Caco-2 (cell line): Measurements from ENCODE around the gene ACER3. TPM values are rescaled to one million over a fixed set of nuclear protein-coding genes. Genes with fewer than 3 reads are reported as not detected.

Source experiments
- BruUV-seq: library from RNA; stranded (reverse); fragments of 400-500 nt; replicated peaks from 2 replicates; lab custom pipeline; 2021; lab: Mats Ljungman, UMichigan
- CTCF ChIA-PET: fragments of 300-600 bp; sonication (Branson Sonifier 250); formaldehyde crosslinking; loops from one replicate; lab custom pipeline; 2022; ENCODE audit warnings: antibody characterized with exemption; lab: Charles Lee
- POLR2A ChIA-PET: fragments of 300-600 bp; sonication (Branson Sonifier 250); formaldehyde crosslinking; loops from one replicate; lab custom pipeline; 2022; ENCODE audit warnings: antibody characterized with exemption; lab: Charles Lee
- DNase-seq, 2 experiments: peaks; one replicate each; pipeline versions ENCODE4 v3.0.0 to v3.0.0-alpha.2; 2020 to 2022
- H3K27me3 ChIP-seq: replicated peaks from 2 replicates; pipeline ENCODE4 v1.6.0; 2011; ENCODE audit warnings: low read length; ENCODE audit not compliant: control insufficient read depth, insufficient read depth
- H3K36me3 ChIP-seq: 2 replicates; pipeline ENCODE4 v1.5.1; 2011; ENCODE audit warnings: low read length; ENCODE audit not compliant: control insufficient read depth, insufficient read depth
- H3K4me1 ChIP-seq: fragments of 250-450 bp; sonication (Bioruptor Pico); 2 replicates; pipeline ENCODE4 v1.5.1; 2020; ENCODE audit warnings: mild to moderate bottlenecking
- H3K4me3 ChIP-seq: 2 replicates; pipeline ENCODE4 v1.5.1; 2011; ENCODE audit warnings: low read depth, mild to moderate bottlenecking, control low read depth, low read length
- H3K9me3 ChIP-seq: fragments of 250-450 bp; sonication (Bioruptor Pico); 2 replicates; pipeline ENCODE4 v1.5.1; 2020; ENCODE audit warnings: mild to moderate bottlenecking, moderate library complexity
- H3K27ac Mint-ChIP-seq: one replicate; pipeline ENCODE4 v1.8.0; 2022; ENCODE audit warnings: mixed read lengths; ENCODE audit not compliant: unreplicated experiment
- H3K27me3 Mint-ChIP-seq: one replicate; pipeline ENCODE4 v1.8.0; 2022; ENCODE audit warnings: mixed read lengths; ENCODE audit not compliant: insufficient read depth, unreplicated experiment
- H3K36me3 Mint-ChIP-seq: one replicate; pipeline ENCODE4 v1.8.0; 2022; ENCODE audit warnings: mild to moderate bottlenecking, mixed read lengths; ENCODE audit not compliant: insufficient read depth, unreplicated experiment
- H3K4me1 Mint-ChIP-seq: one replicate; pipeline ENCODE4 v1.8.0; 2022; ENCODE audit warnings: low read depth, mixed read lengths; ENCODE audit not compliant: unreplicated experiment
- H3K4me3 Mint-ChIP-seq: one replicate; pipeline ENCODE4 v1.8.0; 2022; ENCODE audit warnings: mild to moderate bottlenecking, moderate library complexity, mixed read lengths; ENCODE audit not compliant: unreplicated experiment
- H3K9me3 Mint-ChIP-seq: one replicate; pipeline ENCODE4 v1.8.0; 2022; ENCODE audit warnings: mixed read lengths; ENCODE audit not compliant: unreplicated experiment
- CTCF ChIP-seq, 2 experiments: fragments of 200-600 bp in 1 of 2; IDR thresholded peaks; 1 replicate in 1 of 2; 2 replicates in 1 of 2; pipeline versions ENCODE4 v1.5.1 to v1.8.0; 2011 to 2022; ENCODE audit warnings: antibody characterized with exemption in 1 of 2, control low read depth in 1 of 2, inconsistent platforms in 1 of 2, low read depth in 1 of 2, low read length in 1 of 2, mild to moderate bottlenecking in 1 of 2, moderate library complexity in 1 of 2; ENCODE audit not compliant: insufficient read depth in 1 of 2, severe bottlenecking in 1 of 2, unreplicated experiment in 1 of 2
- intact Hi-C: fragments of 100-400 bp; cut with micrococcal nuclease; formaldehyde crosslinking; loops from one replicate; pipeline ENCODE4 v1.10.0; 2022; ENCODE audit not compliant: unreplicated experiment
- total RNA-seq: library from RNA; stranded (reverse); gene quantifications from 2 replicates; pipeline ENCODE4 v1.2.3, GENCODE V29; 2022

The ACER3 gene
- total RNA-seq, 1 experiment from 2014 or later: 37.5 TPM

- TF ChIP-seq CTCF (IDR thresholded peaks at IDR 0.05; ENCODE audit: insufficient read depth in 1 of 2, low read depth in 1 of 2, low read length in 1 of 2, severe bottlenecking in 1 of 2, unreplicated experiment in 1 of 2): no peak
- intact Hi-C loops: no loop called here
- H3K36me3 ChIP-seq: no peaks in the 10 kb centered on the region
- Mint-ChIP-seq H3K4me1 (peaks cover 6% of the 10 kb centered on the region), H3K27ac (no peak overlapping the region), H3K36me3 (no peaks in the 10 kb centered on the region), H3K27me3 (no peaks in the 10 kb centered on the region), H3K9me3 (no peaks in the 10 kb centered on the region), H3K4me3 (no peak overlapping the region)
- no peak for DNase-seq
- H3K9me3 ChIP-seq: no peaks in the 10 kb centered on the region
- POLR2A ChIA-PET: no interaction called here
- BruUV-seq: no TSS peak
- 0 out of 2 replicates have a peak, but pooled peaks cover 12% of the 10 kb centered on the region for H3K4me1 ChIP-seq
- H3K4me3 ChIP-seq: no peak overlapping the region
- CTCF ChIA-PET: no interaction called here
- no peaks in the 10 kb centered on the region for H3K27me3 ChIP-seq
Observed at GRCh38 chr11:76999597-76999996, 138.9 kb downstream of the ACER3 start.

DNA sequence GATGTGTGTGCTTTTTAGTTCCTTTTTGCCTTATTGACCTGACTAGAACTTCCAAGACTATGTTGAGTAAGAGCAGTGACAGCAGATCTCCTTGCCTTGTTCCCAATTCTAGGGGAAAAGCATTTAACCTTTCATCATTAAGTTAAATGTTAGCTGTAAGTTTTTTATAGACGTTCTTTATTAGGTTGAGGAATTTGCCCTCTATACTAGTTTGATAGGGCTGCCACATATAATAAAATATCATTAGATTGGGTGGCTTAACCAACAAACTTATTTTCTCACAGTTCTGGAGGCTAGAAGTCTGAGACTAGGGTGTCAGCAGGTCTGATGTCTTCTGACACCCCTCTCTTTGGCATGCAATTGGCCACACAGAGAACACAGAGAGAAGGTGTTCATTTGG is 140.9 kb downstream of the ACER3 start:
- intact Hi-C loops: no loop called here
- no peak for DNase-seq
- POLR2A ChIA-PET: no interaction called here
- H3K4me1 Mint-ChIP-seq: peaks cover 6% of the 10 kb centered on the region
- TF ChIP-seq CTCF (IDR thresholded peaks at IDR 0.05; ENCODE audit: insufficient read depth in 1 of 2, low read depth in 1 of 2, low read length in 1 of 2, severe bottlenecking in 1 of 2, unreplicated experiment in 1 of 2): no peak
- H3K36me3 Mint-ChIP-seq: no peaks in the 10 kb centered on the region
- no peak overlapping the region for H3K4me3 Mint-ChIP-seq
- Histone ChIP-seq H3K27me3 (no peaks in the 10 kb centered on the region), H3K4me1 (0 out of 2 replicates have a peak, but pooled peaks cover 12% of the 10 kb centered on the region), H3K36me3 (no peaks in the 10 kb centered on the region), H3K9me3 (no peaks in the 10 kb centered on the region), H3K4me3 (no peak overlapping the region)
- CTCF ChIA-PET: interaction anchor here (1.1 kb wide), 1 partner anchor 82 kb away, joined by 3 read pairs; no protein-coding TSS in a partner anchor
- no peaks in the 10 kb centered on the region for H3K9me3 Mint-ChIP-seq
- H3K27me3 Mint-ChIP-seq: no peaks in the 10 kb centered on the region
- no peak overlapping the region for H3K27ac Mint-ChIP-seq
- no TSS peak for BruUV-seq

GRCh38 chr11:77002776-77003175 is 142.1 kb downstream of the ACER3 start:
- no peaks in the 10 kb centered on the region for H3K36me3 Mint-ChIP-seq
- H3K4me1 Mint-ChIP-seq: peaks cover 6% of the 10 kb centered on the region
- no peak overlapping the region for H3K4me3 Mint-ChIP-seq
- no peak overlapping the region for H3K27ac Mint-ChIP-seq
- Histone ChIP-seq H3K36me3 (no peaks in the 10 kb centered on the region), H3K4me1 (0 out of 2 replicates have a peak, but pooled peaks cover 12% of the 10 kb centered on the region), H3K27me3 (no peaks in the 10 kb centered on the region), H3K4me3 (no peak overlapping the region), H3K9me3 (no peaks in the 10 kb centered on the region)
- no TSS peak for BruUV-seq
- H3K9me3 Mint-ChIP-seq: no peaks in the 10 kb centered on the region
- no peaks in the 10 kb centered on the region for H3K27me3 Mint-ChIP-seq
- no peak for DNase-seq
- TF ChIP-seq CTCF (IDR thresholded peaks at IDR 0.05; ENCODE audit: insufficient read depth in 1 of 2, low read depth in 1 of 2, low read length in 1 of 2, severe bottlenecking in 1 of 2, unreplicated experiment in 1 of 2): no peak
- CTCF ChIA-PET: no interaction called here
- POLR2A ChIA-PET: no interaction called here
- intact Hi-C loops: no loop called here
